Endothelial cell of umbilical vein (primary cell): Measurements from ENCODE around the gene GIT2. TPM values are rescaled to one million over a fixed set of nuclear protein-coding genes. Genes with fewer than 3 reads are reported as not detected.

Experiments used
- BruUV-seq: library from RNA; stranded (reverse); fragments of 400-500 nt; replicated peaks from 2 replicates; lab custom pipeline; 2021; lab: Mats Ljungman, UMichigan
- CTCF ChIA-PET: fragments of 300-600, 350-600 bp; sonication (Branson Sonifier 250); formaldehyde crosslinking; loops from one replicate; lab custom pipeline; 2021; ENCODE audit warnings: antibody characterized with exemption, inconsistent platforms; lab: Charles Lee
- POLR2A ChIA-PET: fragments of 300-600, 350-600 bp; sonication (Branson Sonifier 250); formaldehyde crosslinking; loops from one replicate; lab custom pipeline; 2021; ENCODE audit warnings: antibody characterized with exemption, inconsistent platforms; lab: Charles Lee
- DNase-seq: peaks from one replicate; pipeline ENCODE4 v3.0.0-alpha.2; 2011; ENCODE audit warnings: low read depth, low spot score
- FAIRE-seq: peaks from 2 replicates; lab custom pipeline; 2011; peaks lifted over from hg19 to GRCh38; lab: Jason Lieb, UNC
- H2AFZ ChIP-seq: 2 replicates; pipeline ENCODE4 v1.6.0; 2012; ENCODE audit warnings: low read depth, low read length, control low read depth, inconsistent platforms
- H3K27ac ChIP-seq: 2 replicates; pipeline ENCODE4 v1.5.1; 2011; ENCODE audit warnings: low read depth, mild to moderate bottlenecking, control low read depth, low read length, moderate library complexity; ENCODE audit not compliant: insufficient read depth
- H3K27me3 ChIP-seq, 2 experiments: 2 replicates each; pipeline versions ENCODE4 v1.6.0 to v1.6.1; 2011; ENCODE audit warnings: low read length in 2 of 2, mixed read lengths in 1 of 2; ENCODE audit not compliant: control insufficient read depth in 2 of 2, insufficient read depth in 2 of 2
- H3K36me3 ChIP-seq, 2 experiments: 2 replicates in 1 of 2; 3 replicates in 1 of 2; pipeline ENCODE4 v1.5.1; 2011; ENCODE audit warnings: low read length in 2 of 2, mild to moderate bottlenecking in 1 of 2, moderate library complexity in 1 of 2; ENCODE audit not compliant: control insufficient read depth in 2 of 2, insufficient read depth in 2 of 2; ENCODE audit errors: extremely low read depth in 1 of 2
- H3K4me1 ChIP-seq: 3 replicates; pipeline ENCODE4 v1.5.1; 2011; ENCODE audit warnings: mild to moderate bottlenecking, low read length; ENCODE audit not compliant: control insufficient read depth, insufficient read depth; ENCODE audit errors: extremely low read depth
- H3K4me2 ChIP-seq: 2 replicates; pipeline ENCODE4 v1.6.1; 2011; ENCODE audit warnings: low read length, control low read depth, mixed read lengths; ENCODE audit not compliant: insufficient read depth
- H3K4me3 ChIP-seq, 3 experiments: fragments of 200-600 bp in 1 of 3; sonication (generic), shearing (Covaris generic) in 1 of 3; replicated peaks in 1 of 3; 2 replicates each; pipeline ENCODE4 v1.5.1; 2011 to 2016; ENCODE audit warnings: control low read depth in 3 of 3, low read length in 3 of 3, mild to moderate bottlenecking in 2 of 3, inconsistent platforms in 1 of 3, low read depth in 1 of 3, moderate library complexity in 1 of 3; ENCODE audit not compliant: insufficient read depth in 1 of 3
- H3K79me2 ChIP-seq: 2 replicates; pipeline ENCODE4 v1.6.0; 2012; ENCODE audit warnings: low read length, inconsistent platforms; ENCODE audit not compliant: control insufficient read depth, insufficient read depth
- H3K9ac ChIP-seq: replicated peaks from 2 replicates; pipeline ENCODE3; 2011; ENCODE audit warnings: low read length, control low read depth; ENCODE audit not compliant: insufficient read depth; ENCODE audit errors: extremely low read depth
- H3K9me1 ChIP-seq: replicated peaks from 3 replicates; pipeline ENCODE4 v1.6.0; 2011; ENCODE audit warnings: mild to moderate bottlenecking, low read length; ENCODE audit not compliant: control insufficient read depth, insufficient read depth; ENCODE audit errors: extremely low read depth
- H3K9me3 ChIP-seq: replicated peaks from 2 replicates; pipeline ENCODE4 v1.5.1; 2012; ENCODE audit warnings: low read length, inconsistent platforms; ENCODE audit not compliant: control insufficient read depth, insufficient read depth
- H4K20me1 ChIP-seq: replicated peaks from 2 replicates; pipeline ENCODE3; 2011; ENCODE audit warnings: mild to moderate bottlenecking, low read length; ENCODE audit not compliant: control insufficient read depth, insufficient read depth; ENCODE audit errors: extremely low read depth
- EZH2 ChIP-seq: IDR thresholded peaks from 2 replicates; pipeline ENCODE4 v1.6.1; 2012; ENCODE audit warnings: borderline replicate concordance, low read depth, mild to moderate bottlenecking, moderate library complexity, low read length, inconsistent platforms; ENCODE audit not compliant: severe bottlenecking
- FOS ChIP-seq: IDR thresholded peaks from 2 replicates; pipeline ENCODE4 v1.6.1; 2011; ENCODE audit warnings: mild to moderate bottlenecking, low read length, moderate library complexity, borderline replicate concordance; ENCODE audit not compliant: insufficient read depth
- GATA2 ChIP-seq: IDR thresholded peaks from 2 replicates; pipeline ENCODE4 v1.7.0; 2011; ENCODE audit warnings: low read depth, mild to moderate bottlenecking, moderate library complexity, mixed read lengths, low read length; ENCODE audit not compliant: insufficient read length, insufficient read depth
- JUN ChIP-seq: IDR thresholded peaks from 2 replicates; pipeline ENCODE4 v1.6.1; 2011; ENCODE audit warnings: borderline replicate concordance, low read depth; ENCODE audit not compliant: insufficient read length, insufficient read depth
- MYC ChIP-seq: IDR thresholded peaks from one replicate; pipeline ENCODE4 v1.6.1; 2011; ENCODE audit warnings: mild to moderate bottlenecking, low read depth, low read length
- POLR2A ChIP-seq: IDR thresholded peaks from 2 replicates; pipeline ENCODE4 v1.6.1; 2012; ENCODE audit warnings: low read depth, mild to moderate bottlenecking, control low read depth, low read length
- POLR2AphosphoS5 ChIP-seq: IDR thresholded peaks from 2 replicates; pipeline ENCODE4 v1.6.1; 2012; ENCODE audit warnings: low read depth, mild to moderate bottlenecking, control low read depth, low read length, moderate library complexity; ENCODE audit not compliant: insufficient read depth
- dilution Hi-C: fragments of 300-500 bp; cut with MboI; formaldehyde crosslinking; loops from one replicate; pipeline ENCODE4 v1.15.0; 2019; ENCODE audit warnings: low sequenced_read_pairs; ENCODE audit not compliant: extremely low pct_ligation_motif_present
- intact Hi-C: fragments of 100-400 bp; cut with micrococcal nuclease; formaldehyde crosslinking; loops from one replicate; pipeline ENCODE4 v1.10.0; 2022
- polyA plus RNA-seq, 4 experiments: library from polyadenylated mRNA; depleted of rRNA in 3 of 4; stranded (reverse) in 3 of 4; unstranded in 1 of 4; fragments of >200 nt; gene quantifications; 2 replicates each; pipeline versions ENCODE4 v1.2.1 to v1.2.3, GENCODE V29; 2011 to 2012; ENCODE audit warnings: missing spikeins in 1 of 4
- total RNA-seq: library from RNA; stranded (reverse); gene quantifications from 2 replicates; pipeline ENCODE4 v1.2.3, GENCODE V29; 2021
- TF ChIP-seq, protein P1 (sequence below): IDR thresholded peaks from 2 replicates; pipeline ENCODE4 v1.6.1; 2011; ENCODE audit not compliant: insufficient read depth, insufficient read length
- TF ChIP-seq, protein P2 (sequence below), 2 donors: IDR thresholded peaks; 1 replicate in 1 of 2; 2 replicates in 1 of 2; pipeline ENCODE4 v1.5.1; 2011; ENCODE audit warnings: low read length in 2 of 2, mild to moderate bottlenecking in 2 of 2, moderate library complexity in 2 of 2, control low read depth in 1 of 2, inconsistent platforms in 1 of 2, low read depth in 1 of 2; ENCODE audit not compliant: insufficient read depth in 1 of 2; ENCODE audit errors: extremely low read depth in 1 of 2

The GIT2 gene
- total and polyA plus RNA-seq, 2 donors (not counting 3 experiments of a cell fraction or from before 2014, with no cell fraction given), result 37.3 to 77.2 TPM

- POLR2A ChIA-PET, result no interaction called here
- no peaks in the 10 kb centered on the region for H4K20me1 ChIP-seq
- no TSS peak for BruUV-seq
- no peak for FAIRE-seq
- no peak for DNase-seq
- H3K4me1 ChIP-seq, result peaks cover 8% of the 10 kb centered on the region
- no peaks in the 10 kb centered on the region for H3K27me3 ChIP-seq
- no peaks in the 10 kb centered on the region for H3K79me2 ChIP-seq
- TF ChIP-seq, protein P1, sequence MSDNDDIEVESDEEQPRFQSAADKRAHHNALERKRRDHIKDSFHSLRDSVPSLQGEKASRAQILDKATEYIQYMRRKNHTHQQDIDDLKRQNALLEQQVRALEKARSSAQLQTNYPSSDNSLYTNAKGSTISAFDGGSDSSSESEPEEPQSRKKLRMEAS, result no peak
- TF ChIP-seq GATA2 (no peak), JUN (no peak), POLR2A (no peak), FOS (no peak), POLR2AphosphoS5 (no peak), MYC (no peak), EZH2 (no peak)
- TF ChIP-seq, protein P2, sequence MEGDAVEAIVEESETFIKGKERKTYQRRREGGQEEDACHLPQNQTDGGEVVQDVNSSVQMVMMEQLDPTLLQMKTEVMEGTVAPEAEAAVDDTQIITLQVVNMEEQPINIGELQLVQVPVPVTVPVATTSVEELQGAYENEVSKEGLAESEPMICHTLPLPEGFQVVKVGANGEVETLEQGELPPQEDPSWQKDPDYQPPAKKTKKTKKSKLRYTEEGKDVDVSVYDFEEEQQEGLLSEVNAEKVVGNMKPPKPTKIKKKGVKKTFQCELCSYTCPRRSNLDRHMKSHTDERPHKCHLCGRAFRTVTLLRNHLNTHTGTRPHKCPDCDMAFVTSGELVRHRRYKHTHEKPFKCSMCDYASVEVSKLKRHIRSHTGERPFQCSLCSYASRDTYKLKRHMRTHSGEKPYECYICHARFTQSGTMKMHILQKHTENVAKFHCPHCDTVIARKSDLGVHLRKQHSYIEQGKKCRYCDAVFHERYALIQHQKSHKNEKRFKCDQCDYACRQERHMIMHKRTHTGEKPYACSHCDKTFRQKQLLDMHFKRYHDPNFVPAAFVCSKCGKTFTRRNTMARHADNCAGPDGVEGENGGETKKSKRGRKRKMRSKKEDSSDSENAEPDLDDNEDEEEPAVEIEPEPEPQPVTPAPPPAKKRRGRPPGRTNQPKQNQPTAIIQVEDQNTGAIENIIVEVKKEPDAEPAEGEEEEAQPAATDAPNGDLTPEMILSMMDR (IDR thresholded peaks at IDR 0.05; ENCODE audit: extremely low read depth in 1 of 2, insufficient read depth in 1 of 2, low read depth in 1 of 2, low read length in 2 of 2), result no peak
- H3K9me1 ChIP-seq, result no peaks in the 10 kb centered on the region
- H3K4me2 ChIP-seq, result no peak overlapping the region
- no peaks in the 10 kb centered on the region for H3K9me3 ChIP-seq
- H3K36me3 ChIP-seq, result peaks cover 0 to 17% of the 10 kb centered on the region in 2 experiments
- dilution Hi-C loops, result no loop called here
- CTCF ChIA-PET, result interaction anchor here (0.6 to 1.4 kb wide), 2 partner anchors 9 kb away, joined by 3 to 4 read pairs; no protein-coding TSS in a partner anchor
- H3K27ac ChIP-seq, result no peak overlapping the region
- no peak overlapping the region for H3K9ac ChIP-seq
- no peak overlapping the region for H2AFZ ChIP-seq
- H3K4me3 ChIP-seq, result no peak overlapping the region
- intact Hi-C loops, result no loop called here
Observed at GRCh38 chr12:110033888-110034287, 37.7 kb upstream of the GIT2 start.
